ENCODE data around the gene LTC4S.

GRCh38 chr5:179805070-179805528 lies 11.3 kb downstream of the LTC4S start:
- TF ChIP-seq POLR2A (IDR thresholded peaks at IDR 0.05), result no peak
- TF ChIP-seq CTCF (IDR thresholded peaks at IDR 0.05), result no peak
- no peak for TF ChIP-seq EP300 (IDR thresholded peaks at IDR 0.05)
- peak in 2 of 3 donors; percentile 63 to 68 for TF ChIP-seq POLR2AphosphoS5 (IDR thresholded peaks at IDR 0.05)

Data from stomach (tissue), 4 donors.